Measurements from ENCODE around the gene KIF3A. TPM values are rescaled to one million over a fixed set of nuclear protein-coding genes. Genes with fewer than 3 reads are reported as not detected.

Gene KIF3A
- total RNA-seq, 1 experiment from 2014 or later = 13.2 TPM

DNA sequence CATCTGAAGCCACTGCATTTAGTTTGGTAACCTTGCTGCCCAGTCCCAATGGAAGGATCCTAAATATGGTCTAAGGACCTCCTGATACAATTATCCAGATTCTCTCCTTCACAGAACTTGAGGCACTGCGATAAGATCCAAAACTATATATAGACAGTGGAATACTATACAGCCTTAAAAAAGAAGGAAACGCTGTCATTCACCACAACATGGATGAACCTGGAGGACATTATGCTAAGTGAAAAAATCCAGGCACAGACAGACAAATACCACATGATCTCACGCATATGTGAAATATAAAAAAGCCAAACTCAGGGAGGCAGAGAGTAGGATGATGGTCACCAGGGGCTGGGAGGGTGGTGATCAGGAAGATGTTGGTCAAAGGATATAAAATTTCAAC lies 66.3 kb downstream of the KIF3A start:
- H3K79me1 ChIP-seq (ENCODE audit: insufficient read depth, low read depth, low read length, poor library complexity, severe bottlenecking) = no peaks in the 10 kb centered on the region
- no peak overlapping the region for H2AFZ ChIP-seq (ENCODE audit: low read length)
- no peaks in the 10 kb centered on the region for H4K20me1 ChIP-seq (ENCODE audit: control insufficient read depth, insufficient read depth, insufficient read length)
- no peaks in the 10 kb centered on the region for H3K27me3 ChIP-seq (ENCODE audit: insufficient read depth, low read length)
- Mint-ChIP-seq H3K36me3 (ENCODE audit: insufficient read depth in 1 of 3, low read depth in 3 of 3) (peaks cover 0 to 7% (median 0%) of the 10 kb centered on the region in 3 experiments; a peak in 3 of 7 replicates), H3K4me3 (no peak overlapping the region), H3K27me3 (ENCODE audit: low read depth) (no peaks in the 10 kb centered on the region; the same call in none of the 2 replicates), H3K4me1 (peaks cover 17 to 18% of the 10 kb centered on the region in 2 experiments), H3K27ac (no peak overlapping the region), H3K9me3 (peaks cover 0 to 7% of the 10 kb centered on the region in 2 experiments; a peak in 3 of 5 replicates)
- H4K5ac ChIP-seq (ENCODE audit: insufficient read length, low read depth, low read length) = no peak overlapping the region
- no peak overlapping the region for H2BK15ac ChIP-seq (ENCODE audit: low read depth, low read length)
- no peaks in the 10 kb centered on the region for H3K9me3 ChIP-seq (ENCODE audit: control insufficient read depth, low read depth, low read length)
- no peak overlapping the region for H2BK12ac ChIP-seq (ENCODE audit: insufficient read length, low read depth, low read length)
- H2BK5ac ChIP-seq (ENCODE audit: insufficient read length, low read length) = no peak overlapping the region
- no peaks in the 10 kb centered on the region for H3K79me2 ChIP-seq (ENCODE audit: insufficient read depth, low read length)
- no CpG with 5 or more reads among the region's 3 CpGs for WGBS (ENCODE audit: extremely low coverage, insufficient read length, low lambda C conversion rate)
- no peak overlapping the region for H3K27ac ChIP-seq (ENCODE audit: insufficient read length, low read depth, low read length)
- H3K4me1 ChIP-seq (ENCODE audit: insufficient read depth, low read length) = no peaks in the 10 kb centered on the region
- no peaks in the 10 kb centered on the region for H3K23me2 ChIP-seq (ENCODE audit: insufficient read length, low read depth, low read length, poor library complexity, severe bottlenecking)
- no peak overlapping the region for H3K56ac ChIP-seq (ENCODE audit: insufficient read length, low read depth, low read length)
- TF ChIP-seq, protein P1, sequence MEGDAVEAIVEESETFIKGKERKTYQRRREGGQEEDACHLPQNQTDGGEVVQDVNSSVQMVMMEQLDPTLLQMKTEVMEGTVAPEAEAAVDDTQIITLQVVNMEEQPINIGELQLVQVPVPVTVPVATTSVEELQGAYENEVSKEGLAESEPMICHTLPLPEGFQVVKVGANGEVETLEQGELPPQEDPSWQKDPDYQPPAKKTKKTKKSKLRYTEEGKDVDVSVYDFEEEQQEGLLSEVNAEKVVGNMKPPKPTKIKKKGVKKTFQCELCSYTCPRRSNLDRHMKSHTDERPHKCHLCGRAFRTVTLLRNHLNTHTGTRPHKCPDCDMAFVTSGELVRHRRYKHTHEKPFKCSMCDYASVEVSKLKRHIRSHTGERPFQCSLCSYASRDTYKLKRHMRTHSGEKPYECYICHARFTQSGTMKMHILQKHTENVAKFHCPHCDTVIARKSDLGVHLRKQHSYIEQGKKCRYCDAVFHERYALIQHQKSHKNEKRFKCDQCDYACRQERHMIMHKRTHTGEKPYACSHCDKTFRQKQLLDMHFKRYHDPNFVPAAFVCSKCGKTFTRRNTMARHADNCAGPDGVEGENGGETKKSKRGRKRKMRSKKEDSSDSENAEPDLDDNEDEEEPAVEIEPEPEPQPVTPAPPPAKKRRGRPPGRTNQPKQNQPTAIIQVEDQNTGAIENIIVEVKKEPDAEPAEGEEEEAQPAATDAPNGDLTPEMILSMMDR (conservative IDR thresholded peaks at IDR 0.05) = no peak
- DNase-seq = no peak
- no peak overlapping the region for H3T11ph ChIP-seq (ENCODE audit: low read length)
- no peak overlapping the region for H2AK5ac ChIP-seq (ENCODE audit: insufficient read length, low read length)
- H2BK20ac ChIP-seq (ENCODE audit: low read depth, low read length, poor library complexity, severe bottlenecking) = no peak overlapping the region
- H3K14ac ChIP-seq (ENCODE audit: insufficient read depth, low read length) = no peak overlapping the region
- H3K23ac ChIP-seq (ENCODE audit: insufficient read length, low read depth, low read length) = no peak overlapping the region
- no peak overlapping the region for H3K4ac ChIP-seq (ENCODE audit: low read depth, low read length)
- H3K9ac ChIP-seq (ENCODE audit: extremely low read depth, insufficient read length, low read length) = no peak overlapping the region
- no peak overlapping the region for H2BK120ac ChIP-seq (ENCODE audit: low read depth, low read length, poor library complexity, severe bottlenecking)
- no peak overlapping the region for H4K8ac ChIP-seq (replicated peaks; ENCODE audit: insufficient read length, low read depth, low read length)
- H3K4me2 ChIP-seq (ENCODE audit: insufficient read depth, insufficient read length, low read length) = no peak overlapping the region
- no peak overlapping the region for H4K91ac ChIP-seq (ENCODE audit: insufficient read length, low read depth, low read length)
- no peak overlapping the region for H3K18ac ChIP-seq (ENCODE audit: insufficient read length, low read depth, low read length)
